Hematopoietic multipotent progenitor cell (in vitro differentiated cells): Measurements from ENCODE around the gene C22orf15. TPM values are rescaled to one million over a fixed set of nuclear protein-coding genes. Genes with fewer than 3 reads are reported as not detected.
A peak's percentile ranks its signal among the peaks of the same experiment; 100 is the strongest.

Source experiments
- DNase-seq, 3 donors: peaks; one replicate each; pipeline ENCODE4 v3.0.0-alpha.2; 2011 to 2015; ENCODE audit warnings: low read depth in 2 of 3, low spot score in 2 of 3
- total RNA-seq: library from RNA; depleted of rRNA; stranded (reverse); fragments of >200 nt; gene quantifications from one replicate; pipeline ENCODE4 v1.2.3, GENCODE V29; 2012

C22orf15 gene
- total RNA-seq, 1 donor = 1.6 TPM

DNA sequence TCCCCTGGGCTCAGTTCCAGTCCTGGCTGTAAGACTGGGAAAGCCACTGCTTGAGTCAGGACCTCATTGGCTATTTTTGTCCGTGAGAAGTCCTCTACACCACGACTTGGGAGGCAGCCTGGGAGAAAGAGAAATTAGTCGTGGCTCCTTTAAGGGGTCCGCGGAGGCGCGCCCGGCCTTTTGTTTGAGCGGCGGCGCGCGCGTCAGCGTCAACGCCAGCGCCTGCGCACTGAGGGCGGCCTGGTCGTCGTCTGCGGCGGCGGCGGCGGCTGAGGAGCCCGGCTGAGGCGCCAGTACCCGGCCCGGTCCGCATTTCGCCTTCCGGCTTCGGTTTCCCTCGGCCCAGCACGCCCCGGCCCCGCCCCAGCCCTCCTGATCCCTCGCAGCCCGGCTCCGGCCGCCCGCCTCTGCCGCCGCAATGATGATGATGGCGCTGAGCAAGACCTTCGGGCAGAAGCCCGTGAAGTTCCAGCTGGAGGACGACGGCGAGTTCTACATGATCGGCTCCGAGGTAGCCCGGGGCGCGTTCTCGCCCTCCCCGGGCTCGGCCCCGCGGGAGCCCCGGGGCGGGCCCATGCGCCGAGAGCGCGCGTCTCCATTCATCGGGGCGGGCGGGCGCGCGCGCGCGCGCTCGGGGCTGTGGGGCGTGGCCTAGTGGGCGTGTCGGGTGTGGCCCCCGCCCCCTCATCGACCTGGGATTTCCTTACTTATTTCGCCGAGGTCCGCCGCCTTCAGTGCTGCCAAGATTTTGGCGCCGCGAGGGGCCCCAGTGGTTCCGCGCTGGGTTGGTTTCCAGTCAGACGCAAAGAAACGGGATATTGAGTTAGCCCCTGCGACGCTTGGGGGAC is 24.2 kb downstream of the C22orf15 start, which contains the start of gene SMARCB1:
TSS of gene SMARCB1 (plus strand) at position 215 of the 848 bp plus-strand sequence. CDS start at position 419, 204 bp downstream.
- peak; percentile 84 to 90 (median 87) for DNase-seq

DNA sequence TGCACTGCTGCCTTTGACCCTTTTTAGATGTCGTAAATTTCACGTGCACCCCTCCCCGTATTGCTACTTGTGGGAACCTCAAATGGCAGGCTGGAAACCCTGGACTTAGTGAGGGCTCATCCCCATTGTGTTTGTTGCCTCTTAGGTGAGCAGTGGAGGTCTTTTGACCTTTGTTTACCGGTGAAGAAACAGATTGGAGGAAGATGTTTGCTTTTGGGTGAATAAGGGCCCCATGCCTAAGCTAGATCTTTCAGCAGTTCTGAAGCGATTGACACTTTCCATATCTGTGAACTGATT is 24.8 kb downstream of the C22orf15 start:
- no peak for DNase-seq

- DNase-seq = no peak
Observed at GRCh38 chr22:23787910-23788309, 25.1 kb downstream of the C22orf15 start.

- no peak for DNase-seq
Observed at GRCh38 chr22:23789121-23789520, 26.3 kb downstream of the C22orf15 start.

DNA sequence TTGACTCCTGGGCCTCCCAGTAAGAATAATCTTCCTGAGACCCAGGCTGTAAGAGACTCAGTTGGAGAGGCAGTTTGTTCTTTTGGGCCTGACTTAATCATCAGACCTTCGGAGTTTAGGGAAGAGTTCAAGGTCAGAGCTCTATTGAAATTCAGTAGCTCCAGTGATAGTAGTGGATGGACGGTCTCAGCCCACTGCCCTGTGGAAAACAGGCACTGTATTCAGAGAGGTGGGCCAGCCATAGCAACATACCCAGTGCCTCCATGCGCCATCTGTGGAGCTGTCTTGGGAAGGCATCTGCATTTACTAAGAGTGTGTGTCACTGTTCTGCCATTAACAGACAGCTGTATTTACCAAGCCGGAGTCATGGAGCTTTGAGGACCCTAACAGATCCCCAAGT is 26.8 kb downstream of the C22orf15 start:
- DNase-seq = no peak

GRCh38 chr22:23790819-23791737 is 28.3 kb downstream of the C22orf15 start:
- DNase-seq = no peak

GRCh38 chr22:23791738-23792645 is 29.2 kb downstream of the C22orf15 start:
- DNase-seq = no peak

- no peak for DNase-seq
Observed at GRCh38 chr22:23793326-23793725, 30.5 kb downstream of the C22orf15 start.

DNA sequence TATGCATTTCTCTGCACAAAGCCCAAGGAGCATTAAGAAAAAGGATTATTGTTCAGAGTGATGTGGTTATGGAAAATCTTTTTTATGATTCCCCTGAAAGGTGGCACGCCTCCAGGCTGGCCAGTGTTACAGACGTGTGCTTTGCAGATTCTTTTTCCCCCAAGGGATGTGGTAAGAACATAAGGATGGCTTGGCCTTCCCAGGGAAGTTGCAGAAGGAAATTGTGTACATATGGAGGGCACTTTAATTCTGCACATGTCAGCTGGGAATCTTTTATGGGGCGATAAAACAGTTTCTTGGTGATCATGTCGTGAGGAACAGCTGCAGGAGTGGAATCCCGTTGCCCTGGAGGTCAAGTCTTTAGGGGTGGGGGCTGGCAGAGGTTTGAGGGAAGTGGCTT is 33.7 kb downstream of the C22orf15 start:
- DNase-seq = no peak

DNA sequence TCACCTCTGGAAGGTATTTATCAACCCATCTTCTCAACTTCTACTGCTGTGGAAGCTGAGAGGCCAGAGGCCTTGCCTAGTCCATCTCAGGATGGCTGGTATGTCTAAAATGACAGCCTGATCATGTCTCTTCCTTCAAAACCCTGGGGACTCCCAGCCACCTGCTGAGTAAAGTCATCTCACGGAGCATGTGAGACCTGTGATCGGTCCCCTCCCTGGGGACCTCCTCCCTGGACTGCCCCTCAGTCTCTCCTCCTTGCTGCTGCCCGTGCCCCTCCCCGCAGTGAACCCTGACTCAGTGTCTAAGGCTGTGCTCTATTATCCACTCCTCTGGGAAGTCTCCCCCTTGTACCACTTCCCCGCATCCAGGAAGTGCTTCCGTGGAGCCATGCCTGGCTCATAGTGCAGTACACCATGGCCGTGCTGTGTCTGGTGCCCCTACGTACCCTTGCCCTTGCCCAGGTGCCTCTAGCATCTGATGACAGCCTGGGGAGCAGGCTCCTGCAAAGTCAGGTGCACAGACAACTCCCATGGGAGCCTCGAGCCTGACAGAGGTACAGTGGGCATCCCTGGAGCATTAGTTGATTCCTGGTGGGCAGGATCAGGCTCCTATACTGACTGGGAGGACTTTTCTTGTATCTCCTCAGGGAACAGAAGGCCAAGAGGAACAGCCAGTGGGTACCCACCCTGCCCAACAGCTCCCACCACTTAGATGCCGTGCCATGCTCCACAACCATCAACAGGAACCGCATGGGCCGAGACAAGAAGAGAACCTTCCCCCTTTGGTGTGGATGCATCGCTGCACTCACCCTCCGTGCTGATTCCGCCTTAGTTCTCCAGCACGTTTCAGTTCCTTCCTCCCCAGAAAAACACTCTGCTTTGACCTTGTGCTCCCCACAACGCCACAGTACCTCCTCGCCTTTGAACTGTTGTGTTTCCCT is 37.8 kb downstream of the C22orf15 start:
- DNase-seq = no peak

GRCh38 chr22:23801238-23801821 is 38.5 kb downstream of the C22orf15 start:
- no peak for DNase-seq

DNA sequence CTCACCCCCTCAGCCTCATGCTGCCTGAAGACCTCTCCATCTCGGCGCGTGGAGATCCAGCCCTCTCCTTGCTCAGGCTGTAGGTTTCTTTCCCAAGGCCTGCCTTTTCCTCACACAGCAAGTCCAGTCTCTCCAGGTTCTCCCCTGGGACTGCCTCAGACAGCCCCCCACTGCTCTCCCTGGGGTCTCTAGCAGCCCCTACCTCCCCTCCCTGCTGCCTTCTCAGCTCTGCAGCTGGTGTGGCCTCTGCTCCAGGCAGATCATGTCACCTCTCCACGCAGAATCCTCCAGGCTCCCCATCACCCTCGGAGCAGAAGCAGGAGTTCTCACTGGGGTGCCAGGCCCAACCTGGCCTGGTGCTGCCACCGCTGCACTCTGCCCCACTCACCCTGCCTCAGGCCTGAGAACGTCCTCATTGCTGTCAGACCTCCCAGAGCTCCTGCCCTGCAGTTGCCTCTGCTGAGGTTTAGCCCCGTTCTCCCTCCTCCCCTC is 39.1 kb downstream of the C22orf15 start:
- no peak for DNase-seq

- no peak for DNase-seq
Observed at GRCh38 chr22:23803001-23803819, 40.4 kb downstream of the C22orf15 start.

- DNase-seq = no peak
Observed at GRCh38 chr22:23804781-23805291, 42.0 kb downstream of the C22orf15 start.

GRCh38 chr22:23806837-23807236 is 44.0 kb downstream of the C22orf15 start:
- DNase-seq = no peak

DNA sequence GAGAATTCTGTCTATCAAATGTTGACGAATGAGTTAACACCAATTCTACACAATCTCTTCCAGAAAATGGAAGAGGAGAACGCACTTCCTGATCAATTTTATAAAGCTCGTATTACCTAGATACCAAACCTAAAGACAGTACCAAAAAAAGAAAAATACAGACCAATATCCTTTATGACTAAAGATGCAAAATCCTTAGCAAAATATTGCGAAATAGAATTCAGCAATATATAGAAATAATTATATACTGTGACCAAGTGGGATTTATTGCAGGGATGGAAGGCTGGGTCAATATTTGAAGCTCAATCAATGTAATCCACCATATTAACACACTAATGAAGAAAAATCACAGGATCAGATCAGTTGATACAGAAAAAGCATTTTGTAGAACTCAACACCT is 49.6 kb downstream of the C22orf15 start:
- no peak for DNase-seq
